ENCODE results near the gene SSBP4.
A peak's percentile ranks its signal among the peaks of the same experiment; 100 is the strongest.

DNA sequence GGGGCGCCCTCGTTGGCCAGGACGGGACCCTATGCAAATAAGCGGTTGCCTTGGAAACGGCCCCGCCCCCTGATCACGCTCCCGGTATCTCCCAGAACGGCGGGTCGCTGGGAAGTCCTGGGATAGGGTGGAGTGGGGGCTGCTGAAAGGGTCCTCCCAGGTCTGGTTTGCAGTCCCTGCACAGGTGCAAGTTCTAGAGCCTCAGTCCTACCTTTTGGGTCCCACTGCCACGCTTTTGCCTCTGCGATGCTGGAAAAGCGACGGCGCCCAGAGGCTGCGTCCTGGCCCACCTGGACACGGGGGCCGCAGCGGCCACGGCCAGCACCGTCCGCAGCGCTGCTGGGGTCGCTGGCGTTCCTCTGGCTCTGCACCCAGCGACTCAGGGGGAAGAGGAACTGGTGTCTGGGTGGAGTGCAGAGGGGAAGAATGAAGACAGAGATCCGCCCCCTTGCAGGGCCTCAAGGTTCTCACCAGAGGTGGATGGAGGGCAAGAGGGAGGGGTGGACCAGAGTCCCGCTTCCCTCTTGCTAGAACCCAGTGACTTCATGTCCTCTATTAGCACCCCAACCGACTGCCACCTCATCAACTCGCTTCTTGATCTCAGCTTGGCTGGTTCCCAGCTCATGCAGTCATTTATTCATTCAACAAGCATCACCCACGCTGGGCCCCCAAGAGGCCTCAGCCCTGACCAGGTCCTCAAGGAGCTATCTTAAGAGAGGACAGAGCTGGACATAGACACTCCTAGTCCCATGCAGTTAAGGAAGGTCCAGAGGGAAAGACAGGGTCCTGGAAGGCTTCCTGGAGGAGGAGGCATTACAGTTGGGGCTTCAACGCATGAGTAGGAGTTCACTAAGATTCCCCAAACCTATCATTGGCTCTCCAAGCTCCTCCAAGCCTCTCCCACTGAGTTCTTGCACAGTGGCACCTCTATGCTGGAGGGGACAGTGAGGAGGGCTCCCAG lies 21.7 kb upstream of the SSBP4 start, which contains the start of gene LRRC25:
- TF ChIP-seq, protein P1, sequence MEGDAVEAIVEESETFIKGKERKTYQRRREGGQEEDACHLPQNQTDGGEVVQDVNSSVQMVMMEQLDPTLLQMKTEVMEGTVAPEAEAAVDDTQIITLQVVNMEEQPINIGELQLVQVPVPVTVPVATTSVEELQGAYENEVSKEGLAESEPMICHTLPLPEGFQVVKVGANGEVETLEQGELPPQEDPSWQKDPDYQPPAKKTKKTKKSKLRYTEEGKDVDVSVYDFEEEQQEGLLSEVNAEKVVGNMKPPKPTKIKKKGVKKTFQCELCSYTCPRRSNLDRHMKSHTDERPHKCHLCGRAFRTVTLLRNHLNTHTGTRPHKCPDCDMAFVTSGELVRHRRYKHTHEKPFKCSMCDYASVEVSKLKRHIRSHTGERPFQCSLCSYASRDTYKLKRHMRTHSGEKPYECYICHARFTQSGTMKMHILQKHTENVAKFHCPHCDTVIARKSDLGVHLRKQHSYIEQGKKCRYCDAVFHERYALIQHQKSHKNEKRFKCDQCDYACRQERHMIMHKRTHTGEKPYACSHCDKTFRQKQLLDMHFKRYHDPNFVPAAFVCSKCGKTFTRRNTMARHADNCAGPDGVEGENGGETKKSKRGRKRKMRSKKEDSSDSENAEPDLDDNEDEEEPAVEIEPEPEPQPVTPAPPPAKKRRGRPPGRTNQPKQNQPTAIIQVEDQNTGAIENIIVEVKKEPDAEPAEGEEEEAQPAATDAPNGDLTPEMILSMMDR (IDR thresholded peaks at IDR 0.05) = no peak
- TF ChIP-seq POLR2A (IDR thresholded peaks at IDR 0.05) = peak in 2 of 4 donors; percentile 54 to 59
